Measurements from ENCODE around the gene CACFD1. TPM values are rescaled to one million over a fixed set of nuclear protein-coding genes. Genes with fewer than 3 reads are reported as not detected.

CACFD1 gene
- total RNA-seq, 4 donors from 2014 or later = 8.6 to 16.3 (median 10.3) TPM

GRCh38 chr9:133511607-133512006 is 51.8 kb downstream of the CACFD1 start:
- Histone ChIP-seq H3K27me3 (no peaks in the 10 kb centered on the region), H3K36me3 (no peaks in the 10 kb centered on the region), H3K4me3 (no peak overlapping the region), H3K27ac (no peak overlapping the region), H3K9me3 (no peaks in the 10 kb centered on the region), H3K4me1 (peaks cover 0 to 57% (median 20%) of the 10 kb centered on the region in 4 donors)
- DNase-seq (ENCODE audit: low spot score in 2 of 2) = no peak
- TF ChIP-seq EP300 (IDR thresholded peaks at IDR 0.05) (no peak), CTCF (IDR thresholded peaks at IDR 0.05) (no peak), POLR2A (IDR thresholded peaks at IDR 0.05) (no peak)
- WGBS, 2 donors = 92 to 93% methylated on average over 10 of the region's 10 CpGs

DNA sequence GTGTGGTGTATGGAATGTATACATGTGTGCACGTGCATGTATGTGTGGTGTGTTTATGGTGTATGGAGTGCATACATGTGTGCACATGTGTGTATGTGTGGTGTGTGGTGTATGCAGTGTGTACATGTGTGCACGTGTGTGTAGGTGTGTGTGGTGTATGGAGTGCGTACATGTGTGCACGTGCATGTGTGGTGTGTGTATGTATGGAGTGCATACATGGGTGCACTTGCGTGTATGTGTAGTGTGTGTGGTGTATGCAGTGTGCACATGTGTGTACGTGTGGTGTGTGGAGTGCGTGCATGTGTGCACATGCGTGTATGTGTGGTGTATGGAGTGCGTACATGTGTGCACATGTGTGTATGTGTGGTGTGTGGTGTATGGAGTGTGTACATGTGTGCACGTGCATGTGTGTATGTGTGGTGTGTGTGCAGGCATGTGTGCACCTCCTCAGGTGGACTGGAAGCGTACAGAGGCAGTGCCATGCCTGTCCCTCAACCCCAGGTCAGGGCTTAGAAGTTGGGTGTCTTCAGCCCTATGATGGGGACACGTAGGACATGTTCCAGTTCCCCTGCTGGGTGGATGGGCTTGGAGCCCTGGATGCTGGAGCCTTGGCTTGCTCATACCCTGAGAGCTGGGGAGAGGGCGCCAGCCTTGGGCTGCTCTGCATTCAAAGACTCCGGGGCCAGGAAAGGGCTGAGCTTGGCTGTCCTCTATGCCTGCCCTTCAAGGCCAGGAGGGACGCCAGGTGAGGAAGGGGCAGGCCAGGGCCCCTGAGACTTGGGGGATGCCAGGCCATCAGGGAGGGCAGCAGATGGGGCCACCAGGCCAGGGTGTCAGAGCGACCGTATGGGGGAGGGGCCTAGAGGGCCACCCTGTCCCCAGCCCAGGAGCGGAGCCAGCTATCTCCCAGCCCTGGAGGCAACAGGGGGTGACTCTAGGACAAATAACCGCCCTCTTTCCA is 52.8 kb downstream of the CACFD1 start:
- no peaks in the 10 kb centered on the region for H3K36me3 ChIP-seq
- 88 to 94% methylated on average over 17 to 18 of the region's 19 CpGs for WGBS, 2 donors
- no peaks in the 10 kb centered on the region for H3K27me3 ChIP-seq
- DNase-seq (ENCODE audit: low spot score in 2 of 2) = no peak
- H3K27ac ChIP-seq = no peak overlapping the region
- no peak for TF ChIP-seq POLR2A (IDR thresholded peaks at IDR 0.05)
- TF ChIP-seq CTCF (IDR thresholded peaks at IDR 0.05) = no peak
- no peak for TF ChIP-seq EP300 (IDR thresholded peaks at IDR 0.05)
- H3K4me1 ChIP-seq = peaks cover 0 to 54% (median 17%) of the 10 kb centered on the region in 4 donors
- H3K9me3 ChIP-seq = no peaks in the 10 kb centered on the region
- no peak overlapping the region for H3K4me3 ChIP-seq

DNA sequence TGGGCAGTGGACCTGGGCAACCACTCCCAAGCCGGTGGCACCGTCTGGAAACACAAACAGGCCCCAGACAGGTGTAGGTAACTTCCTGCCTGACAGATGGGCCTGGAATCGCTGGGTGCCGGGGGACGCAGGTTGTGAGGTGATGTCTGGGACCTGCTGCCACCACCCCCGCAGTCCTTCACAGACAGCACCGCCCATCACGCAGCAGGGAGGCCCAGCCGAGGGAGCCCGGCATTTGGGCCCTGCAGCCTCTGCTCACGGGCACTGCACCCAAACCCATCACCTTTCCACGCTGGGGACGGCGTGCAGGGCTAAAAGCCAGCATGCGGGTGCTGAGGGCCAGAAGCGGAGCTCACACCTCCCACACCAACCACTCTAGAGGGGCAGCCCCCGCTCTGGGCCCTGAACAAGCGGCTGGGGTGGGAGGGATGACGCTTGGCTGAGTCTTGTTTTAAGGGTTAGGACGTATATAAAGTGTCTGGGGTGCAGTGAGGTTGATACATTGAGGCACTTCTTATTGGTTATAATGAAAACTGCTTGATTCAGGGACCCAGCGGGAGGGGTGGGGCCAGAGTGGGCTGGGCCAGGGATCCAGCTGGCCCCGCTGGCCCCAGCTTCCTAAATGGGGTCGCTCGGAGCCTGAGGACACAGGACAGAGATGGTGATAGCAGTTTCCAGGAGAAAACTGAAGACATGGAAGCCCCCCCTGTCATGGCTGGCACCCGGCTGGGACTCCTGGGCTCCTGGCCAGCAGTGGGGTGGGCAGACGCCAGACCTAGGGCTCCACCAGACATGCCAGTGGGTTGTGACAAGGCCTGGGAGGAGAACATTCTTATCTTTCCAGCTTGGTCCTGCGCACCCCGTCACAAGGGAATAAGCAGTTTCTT is 53.7 kb downstream of the CACFD1 start:
- Histone ChIP-seq H3K4me3 (no peak overlapping the region), H3K36me3 (no peaks in the 10 kb centered on the region), H3K27me3 (peaks cover 0 to 3% of the 10 kb centered on the region in 2 donors), H3K4me1 (peaks cover 0 to 54% (median 17%) of the 10 kb centered on the region in 4 donors), H3K9me3 (no peaks in the 10 kb centered on the region), H3K27ac (no peak overlapping the region)
- TF ChIP-seq POLR2A (IDR thresholded peaks at IDR 0.05) (no peak), EP300 (IDR thresholded peaks at IDR 0.05) (no peak), CTCF (IDR thresholded peaks at IDR 0.05) (no peak)
- no peak for DNase-seq (ENCODE audit: low spot score in 2 of 2)
- 62 to 65% methylated on average over 18 to 22 of the region's 28 CpGs for WGBS, 2 donors

DNA sequence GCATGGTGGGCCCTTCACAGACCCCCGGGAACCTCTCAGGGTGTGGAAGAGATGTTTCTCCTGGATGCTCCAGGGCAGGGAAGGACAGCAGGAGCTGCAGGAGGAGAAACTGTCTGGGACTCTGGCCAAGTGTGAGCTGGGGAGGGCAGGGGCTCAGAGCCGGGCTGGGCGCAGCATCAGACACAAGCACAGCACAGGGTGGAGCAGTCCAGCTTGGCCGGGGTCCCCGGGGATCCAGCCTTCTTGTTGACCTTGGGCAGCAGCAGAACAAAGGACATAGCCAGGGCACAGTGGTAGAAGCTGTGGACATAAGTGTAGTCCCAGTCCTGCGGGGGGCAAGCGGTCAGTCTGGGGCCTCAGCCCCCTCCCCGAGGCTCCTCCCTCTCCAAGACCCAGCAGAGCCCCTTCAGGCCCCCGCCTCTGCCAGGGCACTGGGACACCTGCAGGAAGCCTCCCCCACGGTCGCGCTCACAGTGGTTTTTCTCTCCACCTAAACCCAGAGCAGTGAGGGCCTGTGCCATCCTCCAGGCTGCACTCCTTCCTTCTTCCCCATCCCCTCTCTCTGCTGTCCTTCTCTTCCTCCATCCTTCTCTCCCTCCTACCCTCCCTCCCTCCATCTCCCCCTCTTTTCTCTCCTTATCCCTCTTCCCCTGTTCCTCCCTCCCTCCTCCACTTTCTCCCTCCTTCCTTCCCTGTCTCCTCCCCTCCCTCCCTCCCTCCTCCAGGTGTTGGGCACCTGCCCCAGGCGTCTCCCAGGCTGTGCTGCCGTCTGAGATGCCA is 54.9 kb downstream of the CACFD1 start:
- no peak for TF ChIP-seq CTCF (IDR thresholded peaks at IDR 0.05)
- TF ChIP-seq POLR2A (IDR thresholded peaks at IDR 0.05) = no peak
- no peak for TF ChIP-seq EP300 (IDR thresholded peaks at IDR 0.05)

More for the DNA sequence above, 54.9 kb downstream of the CACFD1 start:
- DNase-seq (ENCODE audit: low spot score in 2 of 2) = peak in 1 of 2 donors; percentile 58
- 28 to 38% methylated on average over 13 of the region's 14 CpGs for WGBS, 2 donors
- H3K36me3 ChIP-seq = no peaks in the 10 kb centered on the region
- peaks cover 0 to 3% of the 10 kb centered on the region in 2 donors for H3K27me3 ChIP-seq
- no peaks in the 10 kb centered on the region for H3K9me3 ChIP-seq
- H3K4me3 ChIP-seq = no peak overlapping the region
- peak overlapping the region in 1 of 4 donors; percentile 49 for H3K27ac ChIP-seq
- peaks cover 0 to 44% (median 10%) of the 10 kb centered on the region in 4 donors for H3K4me1 ChIP-seq

All from tibial nerve (tissue), 4 donors.